GM23248 (cell line): ENCODE results near the gene PTPRA.

Source experiments
- EZH2 ChIP-seq: fragments of 200-600 bp; sonication (generic); IDR thresholded peaks from 2 replicates; pipeline ENCODE4 v1.6.1; 2018; ENCODE audit warnings: antibody characterized with exemption, mild to moderate bottlenecking; ENCODE audit not compliant: insufficient read depth, poor library complexity, severe bottlenecking
- EZH2phosphoT487 ChIP-seq: fragments of 200-600 bp; sonication (generic); IDR thresholded peaks from 2 replicates; pipeline ENCODE4 v1.6.1; 2018; ENCODE audit warnings: antibody characterized with exemption, moderate library complexity, mild to moderate bottlenecking, low read depth; ENCODE audit not compliant: insufficient read depth

- TF ChIP-seq EZH2phosphoT487 = no peak
- TF ChIP-seq EZH2 = no peak
These were observed 125.4 kb downstream of the PTPRA start for GRCh38 chr20:2998728-2999127.
